GM21723 (cell line): ENCODE measurements around the gene RNU1-1.
"Not testable (repeated sequence)": the region's sequence is repeated elsewhere in the genome, so short reads cannot be mapped to it uniquely, and the experiment has no call there.

Experiments used
- ATAC-seq: cut with Tn5 transposase; IDR thresholded peaks from one replicate; pipeline ENCODE4 v1.9.1; 2021; ENCODE audit warnings: mild to moderate bottlenecking, moderate library complexity; ENCODE audit not compliant: unreplicated experiment

Gene RNU1-1

GRCh38 chr1:16514107-16515055 is at the start of gene RNU1-1:
RNU1-1 (minus strand) TSS chr1:16514285.
- not testable (repeated sequence) for ATAC-seq

- ATAC-seq, result not testable (repeated sequence)
Measured at GRCh38 chr1:16561035-16561434, 47.0 kb upstream of the RNU1-1 start.

- not testable (repeated sequence) for ATAC-seq
Measured at GRCh38 chr1:16560498-16560897, 46.4 kb upstream of the RNU1-1 start.

- not testable (repeated sequence) for ATAC-seq
Measured at GRCh38 chr1:16559688-16560087, 45.6 kb upstream of the RNU1-1 start.

GRCh38 chr1:16557034-16557433 is 42.9 kb upstream of the RNU1-1 start:
- ATAC-seq, result not testable (repeated sequence)

GRCh38 chr1:16553244-16553643 is 39.2 kb upstream of the RNU1-1 start:
- ATAC-seq, result not testable (repeated sequence)

- not testable (repeated sequence) for ATAC-seq
Measured at GRCh38 chr1:16550212-16550918, 36.3 kb upstream of the RNU1-1 start.

GRCh38 chr1:16549545-16549944 is 35.5 kb upstream of the RNU1-1 start:
- not testable (repeated sequence) for ATAC-seq

- ATAC-seq, result not testable (repeated sequence)
Measured at GRCh38 chr1:16547502-16548241, 33.6 kb upstream of the RNU1-1 start.

GRCh38 chr1:16545682-16546095 is 31.6 kb upstream of the RNU1-1 start:
- not testable (repeated sequence) for ATAC-seq

- not testable (repeated sequence) for ATAC-seq
Measured at GRCh38 chr1:16540421-16540893, 26.4 kb upstream of the RNU1-1 start.

GRCh38 chr1:16537528-16537927 is 23.4 kb upstream of the RNU1-1 start:
- ATAC-seq, result not testable (repeated sequence)

- ATAC-seq, result not testable (repeated sequence)
Measured at GRCh38 chr1:16536796-16537195, 22.7 kb upstream of the RNU1-1 start.

GRCh38 chr1:16535898-16536297 is 21.8 kb upstream of the RNU1-1 start:
- not testable (repeated sequence) for ATAC-seq

GRCh38 chr1:16535487-16535886 is 21.4 kb upstream of the RNU1-1 start:
- not testable (repeated sequence) for ATAC-seq

GRCh38 chr1:16534829-16535456 is 20.9 kb upstream of the RNU1-1 start:
- ATAC-seq, result not testable (repeated sequence)

GRCh38 chr1:16534239-16534828 is 20.2 kb upstream of the RNU1-1 start:
- not testable (repeated sequence) for ATAC-seq

- ATAC-seq, result not testable (repeated sequence)
Measured at GRCh38 chr1:16532235-16532991, 18.3 kb upstream of the RNU1-1 start.

- not testable (repeated sequence) for ATAC-seq
Measured at GRCh38 chr1:16528338-16528737, 14.3 kb upstream of the RNU1-1 start.
